Ramos (cell line): ENCODE data around the gene DUSP12.

ENCODE experiments used
- in situ Hi-C: fragments of 300-500 bp; cut with MboI; formaldehyde crosslinking; loops from one replicate; pipeline ENCODE4 v1.14.3; 2022; ENCODE audit warnings: low sequenced_read_pairs; ENCODE audit not compliant: unreplicated experiment

Gene DUSP12

DNA sequence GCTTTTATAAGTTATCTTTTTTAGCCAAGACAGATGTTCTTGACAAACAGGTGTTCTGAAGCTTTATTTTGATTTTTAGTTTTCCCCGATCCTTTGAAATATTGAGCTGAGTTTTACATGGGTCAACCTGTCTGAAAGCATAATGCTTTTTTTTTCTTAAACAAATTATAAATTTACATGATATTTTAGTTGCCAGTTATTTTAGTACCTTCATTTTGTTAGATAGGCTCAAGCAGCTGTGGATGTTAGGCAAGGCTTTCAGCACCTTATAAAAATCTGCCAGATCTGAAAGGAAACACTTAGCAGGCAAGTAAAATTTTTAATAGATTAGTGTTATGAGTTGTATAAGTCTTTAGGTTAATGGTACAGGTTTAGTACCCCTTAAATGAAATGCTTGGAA lies 50.2 kb downstream of the DUSP12 start:
- in situ Hi-C loops = no loop called here

DNA sequence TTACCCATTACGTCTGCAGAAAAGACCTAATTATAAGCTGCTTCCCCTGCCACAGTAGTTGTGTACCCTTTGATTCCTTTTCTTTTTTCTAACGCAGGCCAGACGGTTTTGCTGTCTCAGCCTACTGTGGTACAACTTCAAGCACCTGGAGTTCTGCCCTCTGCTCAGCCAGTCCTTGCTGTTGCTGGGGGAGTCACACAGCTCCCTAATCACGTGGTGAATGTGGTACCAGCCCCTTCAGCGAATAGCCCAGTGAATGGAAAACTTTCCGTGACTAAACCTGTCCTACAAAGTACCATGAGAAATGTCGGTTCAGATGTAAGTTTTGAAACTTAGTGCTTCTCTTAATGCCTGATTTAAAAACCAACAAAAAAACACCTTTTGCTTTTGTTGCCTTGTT lies 52.4 kb downstream of the DUSP12 start:
- in situ Hi-C loops = no loop called here

DNA sequence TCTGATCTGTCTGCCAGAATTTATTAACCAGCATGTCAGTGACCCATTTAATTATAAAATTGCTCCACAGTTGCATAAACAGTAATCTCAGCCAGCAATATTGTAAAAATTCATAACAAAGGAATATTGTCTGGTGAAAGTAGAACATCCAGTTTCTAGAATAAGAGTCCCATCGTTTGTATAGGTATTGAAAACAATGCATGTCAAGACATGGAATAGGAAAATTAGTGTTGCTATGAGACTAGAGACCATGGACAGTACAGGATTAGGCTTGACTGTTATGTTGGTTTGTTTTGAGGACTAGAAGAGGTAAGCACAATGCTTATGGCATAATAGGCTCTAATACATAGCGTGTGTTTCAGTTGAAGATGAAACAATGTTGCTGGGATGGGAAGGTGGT lies 53.6 kb downstream of the DUSP12 start:
- in situ Hi-C loops = no loop called here

DNA sequence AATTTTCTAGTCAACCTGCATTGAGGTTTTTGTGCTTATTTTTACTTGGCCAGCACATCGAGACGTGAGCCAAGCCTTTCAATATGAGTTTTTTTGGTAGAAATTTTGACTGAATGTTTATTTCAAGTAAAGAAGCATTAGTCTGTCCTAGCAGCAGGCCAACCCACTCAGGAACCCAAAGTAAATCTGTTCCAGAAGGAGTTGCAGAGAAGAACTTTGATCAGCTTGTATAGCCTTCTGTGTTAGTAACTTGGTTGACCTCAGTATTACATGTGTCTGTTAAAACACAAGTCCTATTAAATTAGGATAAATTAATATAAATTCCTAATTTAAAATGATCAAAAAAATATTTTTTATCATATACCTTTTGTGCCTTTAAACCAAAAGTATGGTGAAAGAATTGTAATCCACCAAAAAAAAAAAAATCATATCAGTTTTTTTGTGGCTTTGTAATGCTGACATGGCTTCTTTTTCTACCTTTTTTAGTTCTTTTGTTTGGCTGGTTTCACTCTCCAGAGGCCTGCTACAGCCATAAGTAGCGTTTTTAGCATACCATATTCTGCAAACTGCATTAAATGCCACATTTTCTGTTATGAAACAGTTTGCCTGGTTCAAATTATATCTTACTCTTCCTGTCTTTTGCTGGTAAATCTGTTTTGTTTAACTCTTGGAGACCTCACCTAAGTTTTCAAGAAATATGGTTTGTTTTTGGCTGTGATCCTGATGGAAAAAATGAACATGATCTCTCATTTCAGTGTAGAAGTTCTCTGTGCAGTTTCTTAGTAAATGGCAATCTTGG lies 56.0 kb downstream of the DUSP12 start:
- in situ Hi-C loops = no loop called here
